ENCODE data around the gene LPCAT3.
"Not testable (repeated sequence)": the region's sequence is repeated elsewhere in the genome, so short reads cannot be mapped to it uniquely, and the experiment has no call there.

The LPCAT3 gene

DNA sequence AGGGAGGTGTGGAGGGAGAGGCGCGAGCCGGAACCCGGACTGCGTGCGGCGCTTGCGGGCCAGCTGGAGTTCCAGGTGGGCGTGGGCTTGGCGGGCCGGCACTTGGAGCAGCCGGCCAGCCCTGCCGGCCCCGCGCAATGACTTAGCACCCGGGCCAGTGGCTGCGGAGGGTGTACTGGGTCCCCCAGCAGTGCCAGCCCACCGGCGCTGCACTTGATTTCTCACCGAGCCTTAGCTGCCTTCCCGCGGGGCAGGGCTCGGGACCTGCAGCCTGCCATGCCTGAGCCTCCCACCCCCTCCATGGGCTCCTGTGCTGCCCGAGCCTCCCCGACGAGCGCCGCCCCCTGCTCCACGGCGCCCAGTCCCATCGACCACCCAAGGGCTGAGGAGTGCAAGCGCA is 19.1 kb upstream of the LPCAT3 start:
- not testable (repeated sequence) for ATAC-seq

DNA sequence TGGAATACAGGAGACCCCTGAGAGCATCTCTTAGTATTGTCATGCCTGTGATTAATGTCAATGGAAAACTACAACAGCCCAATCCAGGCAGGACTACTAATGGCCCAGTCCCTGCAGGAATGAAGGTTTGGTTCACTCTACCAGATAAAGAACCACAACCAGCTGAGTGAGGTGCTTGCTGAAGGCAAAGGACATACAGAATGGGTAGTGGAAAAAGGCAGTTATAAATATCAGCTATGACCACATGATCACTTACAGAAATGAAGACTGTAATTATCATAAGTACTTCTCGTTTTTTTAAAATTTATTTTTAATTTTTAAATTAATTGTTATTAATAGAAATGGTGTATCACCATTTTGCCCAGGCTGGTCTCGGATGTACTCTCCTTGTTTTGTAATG is 17.2 kb upstream of the LPCAT3 start:
- ATAC-seq, result no peak

- ATAC-seq, result no peak
Observed at GRCh38 chr12:7034464-7034863, 16.2 kb upstream of the LPCAT3 start.

GRCh38 chr12:7032990-7033389 is 14.7 kb upstream of the LPCAT3 start:
- no peak for ATAC-seq

DNA sequence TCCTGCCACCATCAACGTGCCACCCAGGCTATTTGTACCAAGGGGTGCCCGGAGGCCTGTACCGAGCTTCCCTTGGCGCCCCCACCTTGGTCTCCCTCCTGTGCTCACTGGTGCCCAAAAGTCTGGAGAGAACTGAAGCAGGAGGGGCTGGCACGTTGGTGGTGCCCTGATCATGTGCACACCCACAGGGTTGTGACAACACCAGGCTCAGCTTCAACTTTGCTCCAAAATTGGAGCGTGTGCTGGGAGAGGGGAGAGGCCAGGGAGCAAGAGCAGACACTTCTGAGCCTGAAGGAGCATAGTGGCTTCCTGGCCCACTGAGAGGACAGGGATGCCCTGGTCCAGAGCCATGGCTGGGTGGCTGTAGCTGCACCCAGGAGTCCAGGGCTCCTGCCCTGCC is 13.0 kb upstream of the LPCAT3 start:
- ATAC-seq, result no peak

- no peak for ATAC-seq
Observed at GRCh38 chr12:7026854-7027253, 8.6 kb upstream of the LPCAT3 start.

DNA sequence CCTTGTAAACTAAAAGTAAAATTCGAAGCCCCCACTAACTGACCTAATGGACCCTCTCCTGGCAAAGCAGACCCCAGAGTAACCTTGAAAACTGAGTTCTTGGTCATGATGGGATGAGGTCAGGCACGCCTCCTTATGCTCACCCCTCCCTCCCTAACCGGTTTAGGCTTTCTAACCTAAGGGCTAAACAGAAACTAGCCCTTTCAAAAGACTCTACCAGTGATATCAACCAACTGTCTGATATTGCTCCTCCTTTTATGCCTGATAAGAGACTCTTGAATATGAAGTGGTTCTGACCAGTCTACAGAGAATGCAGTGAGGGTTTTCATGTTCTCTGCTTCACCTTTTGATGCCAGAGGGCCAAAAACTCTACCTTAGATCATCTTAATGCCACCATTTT is 4.8 kb upstream of the LPCAT3 start:
- no peak for ATAC-seq

- ATAC-seq, result no peak
Observed at GRCh38 chr12:7021956-7022355, 3.7 kb upstream of the LPCAT3 start.

DNA sequence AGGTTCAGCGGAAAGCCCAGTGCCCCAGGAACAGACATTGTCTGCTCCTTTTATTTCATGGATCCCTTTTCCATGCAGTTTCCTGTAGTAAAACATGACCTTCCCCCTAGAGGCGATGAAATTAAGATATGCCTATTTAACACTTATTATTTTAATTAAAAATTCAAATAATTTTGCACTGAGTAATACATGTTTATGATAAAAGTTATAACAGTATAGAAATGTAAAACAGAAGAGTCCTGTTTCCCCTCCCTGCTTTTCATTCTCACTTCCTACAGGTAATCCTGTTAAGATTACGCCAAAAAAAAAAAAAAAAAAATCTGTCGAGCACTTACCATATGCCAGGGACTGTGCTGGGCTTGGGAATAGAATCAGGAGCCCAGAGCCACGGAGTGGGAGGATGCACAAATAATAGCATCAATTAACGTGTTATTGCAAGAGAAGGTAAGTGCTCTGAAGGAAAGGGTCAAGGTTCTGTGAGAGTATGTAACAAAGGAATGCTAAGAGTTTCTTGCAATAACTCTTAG is 830 bp upstream of the LPCAT3 start:
- ATAC-seq, result no peak

DNA sequence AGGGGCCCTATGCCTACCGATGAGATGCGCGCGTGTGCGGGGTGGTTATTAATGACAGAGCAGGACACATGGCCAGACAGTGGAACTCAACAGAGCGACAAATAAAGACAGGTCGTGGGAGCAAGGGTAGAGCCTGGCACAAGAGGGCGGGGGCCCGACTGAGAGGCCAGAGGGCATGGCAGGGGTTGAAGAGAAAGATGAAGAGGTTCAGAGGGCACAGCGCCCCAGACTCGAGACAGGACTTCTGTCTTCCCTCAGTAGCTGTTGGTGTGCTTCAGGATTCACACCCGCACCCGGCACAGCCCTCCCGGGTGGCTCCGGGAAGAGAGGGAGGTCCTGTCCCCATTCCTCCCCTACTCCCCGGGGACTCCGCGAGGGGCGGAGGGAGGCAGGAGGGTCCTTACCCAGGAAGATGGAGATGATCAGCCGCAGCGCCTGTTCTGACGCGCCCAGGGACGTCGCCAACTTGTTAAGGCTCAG is 366 bp downstream of the LPCAT3 start:
- peak; percentile 0 to 7 for ATAC-seq

DNA sequence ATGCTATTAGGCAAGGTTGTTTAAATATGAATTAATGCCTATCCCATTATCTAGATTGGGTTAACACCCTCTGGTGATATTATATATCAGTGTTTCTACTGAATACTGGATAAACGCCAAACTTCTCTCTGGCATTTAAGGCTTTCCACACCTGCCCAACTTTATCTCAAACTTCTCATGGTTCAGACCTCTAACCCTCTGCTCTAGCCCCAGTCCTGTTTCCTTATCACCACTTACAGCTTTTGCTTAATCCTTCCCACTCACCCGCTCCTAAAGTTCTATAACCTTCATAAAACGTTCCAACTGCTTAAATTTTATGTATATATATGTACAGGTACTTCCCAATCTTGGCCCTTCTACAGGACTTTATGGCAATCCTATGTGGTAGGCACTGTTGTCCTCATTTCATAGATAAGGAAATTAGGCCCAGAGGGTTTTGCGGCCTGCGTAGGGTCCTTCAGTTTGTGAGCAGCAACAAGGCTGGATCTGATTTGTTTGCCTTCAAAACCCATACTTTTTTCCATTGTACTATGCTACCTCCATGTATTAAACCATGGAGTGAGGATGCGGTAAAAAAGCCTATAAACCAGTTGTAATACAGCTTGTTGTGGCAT is 1.2 kb downstream of the LPCAT3 start:
- no peak for ATAC-seq

DNA sequence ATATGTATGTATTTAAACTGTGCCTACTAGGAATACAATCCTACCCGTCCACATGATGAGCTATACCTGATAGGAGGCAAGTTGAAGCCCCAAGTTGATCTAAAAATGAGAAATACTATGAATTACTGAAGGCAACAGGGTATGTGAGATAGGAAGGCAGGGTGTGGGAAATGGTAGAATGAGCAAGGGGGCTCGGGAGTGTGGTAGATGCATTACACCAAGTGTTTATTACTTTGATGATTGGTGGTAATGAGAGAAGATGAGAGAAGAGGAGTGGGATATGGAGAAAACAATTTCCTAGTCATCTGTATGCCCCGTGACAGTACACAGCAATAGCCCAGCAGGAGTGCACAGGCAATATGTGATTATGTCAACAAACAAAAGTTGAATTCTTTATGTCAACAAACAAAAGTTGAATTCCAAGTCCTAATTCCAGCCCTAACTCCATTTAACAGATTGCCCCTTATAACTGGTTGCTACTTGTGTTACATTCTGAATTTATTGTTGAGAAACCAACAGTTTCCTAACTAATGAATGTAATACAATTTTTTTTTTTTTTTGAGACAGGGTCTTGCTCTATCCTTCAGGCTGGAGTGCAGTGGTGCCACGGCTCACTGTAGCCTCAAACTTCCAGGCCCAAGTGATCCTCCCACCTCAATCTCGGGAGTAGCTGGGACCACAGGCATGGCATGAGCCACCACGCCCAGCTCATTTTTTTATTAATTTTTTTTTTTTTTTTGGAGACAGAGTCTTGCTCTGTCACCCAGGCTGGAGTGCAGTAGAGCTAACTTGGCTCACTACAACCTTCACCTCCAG is 2.5 kb downstream of the LPCAT3 start:
- no peak for ATAC-seq

- no peak for ATAC-seq
Observed at GRCh38 chr12:7013101-7013500, 5.2 kb downstream of the LPCAT3 start.

DNA sequence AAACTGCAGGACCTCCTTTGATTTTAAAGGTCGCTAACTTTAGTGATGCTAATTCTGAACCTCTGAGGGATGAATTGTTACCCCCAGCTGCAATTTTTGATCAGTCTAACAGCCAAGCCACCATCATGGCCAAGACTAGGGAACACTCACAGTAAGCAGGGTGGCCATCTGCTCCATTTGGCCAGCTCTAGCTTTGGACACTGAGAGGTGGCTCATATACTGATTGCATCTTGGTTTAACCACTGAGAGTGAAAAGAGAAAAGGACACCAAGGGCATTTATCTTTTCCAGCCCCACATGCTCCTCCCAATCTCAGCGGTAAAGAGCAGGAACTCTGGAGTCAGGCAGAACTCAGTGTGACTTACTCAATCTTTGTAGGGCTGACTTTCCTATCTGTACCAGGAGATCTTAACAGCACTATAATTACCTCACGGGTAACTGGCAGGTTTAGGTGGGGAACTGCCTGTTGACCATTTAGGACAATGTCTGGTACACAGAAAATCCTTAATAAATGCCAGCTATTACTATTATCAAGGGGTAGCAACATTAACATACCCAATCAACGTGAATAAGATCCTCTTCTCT is 6.2 kb downstream of the LPCAT3 start:
- no peak for ATAC-seq

DNA sequence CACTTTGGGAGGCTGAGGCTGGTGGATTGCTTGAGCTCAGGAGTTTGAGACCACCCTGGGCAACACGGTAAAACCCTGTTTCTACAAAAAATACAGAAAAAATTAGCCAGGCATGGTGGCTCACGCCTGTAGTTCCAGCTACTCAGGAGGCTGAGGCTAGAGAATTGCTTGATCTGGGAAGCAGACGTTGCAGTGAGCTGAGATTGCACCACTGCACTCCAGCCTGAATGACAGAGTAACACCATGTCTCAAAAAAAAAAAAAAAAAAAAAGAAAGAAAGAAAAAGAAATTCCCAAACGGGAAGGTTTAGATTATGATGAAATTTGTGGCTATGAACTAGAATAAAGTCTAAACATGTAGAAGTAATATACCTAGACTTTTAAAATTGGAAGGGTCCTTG is 6.9 kb downstream of the LPCAT3 start:
- not testable (repeated sequence) for ATAC-seq

DNA sequence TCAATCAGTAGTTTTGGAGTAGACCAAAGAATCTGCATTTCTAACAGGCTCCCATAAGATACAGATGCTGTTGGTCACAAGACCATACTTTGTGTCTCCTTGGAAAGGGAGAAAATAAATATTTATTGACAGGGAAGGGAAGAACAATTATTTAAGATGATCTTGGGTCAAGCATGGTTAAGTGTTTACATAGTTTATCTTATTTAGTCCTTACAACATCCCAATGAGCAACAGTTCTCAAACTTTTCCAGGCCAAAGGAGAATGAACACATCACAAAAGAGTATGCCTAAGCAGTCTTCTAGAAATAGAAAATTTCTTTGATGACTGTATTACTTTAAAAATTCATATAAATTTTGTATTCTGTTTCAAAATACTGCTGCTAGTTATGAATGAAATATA is 8.8 kb downstream of the LPCAT3 start:
- ATAC-seq, result no peak

GRCh38 chr12:7008864-7009263 is 9.4 kb downstream of the LPCAT3 start:
- ATAC-seq, result no peak

GRCh38 chr12:7006639-7007038 is 11.6 kb downstream of the LPCAT3 start:
- no peak for ATAC-seq

- no peak for ATAC-seq
Observed at GRCh38 chr12:7005311-7005710, 13.0 kb downstream of the LPCAT3 start.

DNA sequence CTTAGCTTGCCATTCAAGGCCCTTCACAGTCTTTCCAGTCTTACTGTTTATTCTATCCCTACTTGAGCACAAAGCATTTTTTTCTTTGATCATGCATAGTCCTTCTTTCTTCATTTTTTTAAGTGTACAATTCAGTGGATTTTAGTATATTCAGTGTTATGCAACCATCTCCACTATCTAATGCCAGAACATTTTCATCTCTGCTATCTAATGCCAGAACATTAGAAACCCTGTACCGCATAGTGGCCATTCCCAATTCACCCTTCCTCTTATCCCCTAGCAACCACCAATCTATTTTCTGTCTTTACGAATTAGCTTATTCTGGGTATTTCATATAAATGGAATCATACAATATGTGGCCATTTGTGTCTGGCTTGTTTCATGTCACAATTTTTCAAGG is 13.4 kb downstream of the LPCAT3 start:
- ATAC-seq, result no peak

DNA sequence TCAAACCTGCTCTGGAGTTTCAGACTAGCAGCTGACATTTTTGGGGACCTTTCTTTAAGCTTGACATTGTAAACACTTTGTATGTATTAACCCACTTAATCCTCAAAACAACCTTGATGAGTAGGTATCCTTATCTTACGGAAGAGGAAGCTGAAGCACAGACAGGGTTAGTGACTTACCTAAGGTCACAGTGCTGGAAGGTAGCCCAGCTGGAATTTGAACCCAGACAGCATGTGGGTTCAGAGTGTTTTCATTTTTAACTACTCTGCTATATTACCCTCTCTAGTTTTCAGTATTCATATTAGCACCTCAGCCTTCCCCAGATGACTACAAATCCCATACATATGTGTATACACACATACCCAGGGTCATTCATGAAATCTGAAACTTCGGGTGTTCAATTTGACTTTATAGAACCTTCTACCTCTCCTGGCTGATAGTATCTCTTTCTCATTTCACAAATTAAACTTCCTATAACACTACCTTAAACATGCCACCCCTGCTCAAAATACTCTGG is 13.9 kb downstream of the LPCAT3 start:
- no peak for ATAC-seq

- no peak for ATAC-seq
Observed at GRCh38 chr12:7001921-7002591, 16.2 kb downstream of the LPCAT3 start.

Data from activated CD4-positive, CD25-positive, alpha-beta regulatory T cell treated with anti-CD3 and anti-CD28 coated beads, Interleukin-2, amount 50 U/mL, for 24 hours (primary cell).